Measurements from ENCODE around the gene SFRP5.

DNA sequence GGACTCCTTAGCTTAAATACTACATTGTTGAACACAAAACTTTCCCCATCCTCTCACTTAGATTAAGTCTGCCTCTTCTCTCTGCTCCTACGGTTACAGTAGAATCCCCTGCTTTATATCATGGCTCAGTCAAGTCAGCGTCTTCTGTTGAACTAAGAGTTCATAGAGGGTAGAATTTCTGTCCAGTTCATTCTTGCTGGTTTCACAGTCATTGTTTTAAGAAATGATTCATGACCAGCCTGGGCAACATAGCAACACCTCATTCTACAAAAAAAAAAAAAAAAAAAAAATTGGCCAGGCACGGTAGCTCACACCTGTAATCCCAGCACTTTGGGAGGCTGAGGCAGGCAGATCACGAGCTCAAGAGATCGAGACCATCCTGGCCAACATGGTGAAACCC is 38.5 kb downstream of the SFRP5 start:
- TF ChIP-seq, protein P1, sequence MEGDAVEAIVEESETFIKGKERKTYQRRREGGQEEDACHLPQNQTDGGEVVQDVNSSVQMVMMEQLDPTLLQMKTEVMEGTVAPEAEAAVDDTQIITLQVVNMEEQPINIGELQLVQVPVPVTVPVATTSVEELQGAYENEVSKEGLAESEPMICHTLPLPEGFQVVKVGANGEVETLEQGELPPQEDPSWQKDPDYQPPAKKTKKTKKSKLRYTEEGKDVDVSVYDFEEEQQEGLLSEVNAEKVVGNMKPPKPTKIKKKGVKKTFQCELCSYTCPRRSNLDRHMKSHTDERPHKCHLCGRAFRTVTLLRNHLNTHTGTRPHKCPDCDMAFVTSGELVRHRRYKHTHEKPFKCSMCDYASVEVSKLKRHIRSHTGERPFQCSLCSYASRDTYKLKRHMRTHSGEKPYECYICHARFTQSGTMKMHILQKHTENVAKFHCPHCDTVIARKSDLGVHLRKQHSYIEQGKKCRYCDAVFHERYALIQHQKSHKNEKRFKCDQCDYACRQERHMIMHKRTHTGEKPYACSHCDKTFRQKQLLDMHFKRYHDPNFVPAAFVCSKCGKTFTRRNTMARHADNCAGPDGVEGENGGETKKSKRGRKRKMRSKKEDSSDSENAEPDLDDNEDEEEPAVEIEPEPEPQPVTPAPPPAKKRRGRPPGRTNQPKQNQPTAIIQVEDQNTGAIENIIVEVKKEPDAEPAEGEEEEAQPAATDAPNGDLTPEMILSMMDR (IDR thresholded peaks at IDR 0.05): no peak
- TF ChIP-seq POLR2A (IDR thresholded peaks at IDR 0.05): no peak

Measured in upper lobe of left lung (tissue), 4 donors.